ENCODE results near the gene ATP10A.

Gene ATP10A

DNA sequence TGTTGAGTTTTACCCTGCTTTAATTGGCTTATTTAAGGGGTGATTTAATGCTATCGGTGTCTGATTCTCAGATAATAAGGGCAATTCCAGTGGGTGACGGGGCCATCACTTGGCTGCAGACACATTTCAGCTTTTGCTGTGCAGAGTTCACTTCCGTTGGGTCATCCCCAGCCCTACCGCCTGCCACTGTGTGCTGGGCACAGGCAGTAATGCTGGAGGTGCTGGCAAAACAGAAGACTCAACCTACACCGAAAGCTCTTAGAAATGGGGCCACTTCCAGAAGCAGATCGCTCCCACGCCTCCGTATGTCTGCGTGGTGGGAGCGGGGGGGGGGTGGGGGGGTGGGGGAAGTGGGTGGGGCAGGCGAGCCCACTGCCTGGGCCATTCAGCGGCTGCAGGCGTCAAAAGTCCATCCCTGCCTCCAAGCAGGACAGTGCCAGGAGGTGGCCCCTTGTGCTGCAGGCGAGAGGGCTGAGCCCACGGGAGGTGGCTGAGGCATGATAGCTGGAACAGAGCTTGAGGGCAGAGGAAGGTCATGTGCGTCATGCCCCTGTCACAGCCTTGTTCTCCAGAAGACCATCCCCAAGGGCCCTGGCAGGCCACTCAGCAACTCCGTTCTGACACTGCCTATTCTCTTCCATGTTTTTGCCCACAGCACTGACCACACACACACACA is 128.3 kb downstream of the ATP10A start:
- DNase-seq = no peak

GRCh38 chr15:25733856-25734679 is 129.1 kb downstream of the ATP10A start:
- DNase-seq = no peak

GRCh38 chr15:25733036-25733855 is 129.9 kb downstream of the ATP10A start:
- no peak for DNase-seq

- no peak for DNase-seq
Measured at GRCh38 chr15:25732191-25732590, 130.9 kb downstream of the ATP10A start.

DNA sequence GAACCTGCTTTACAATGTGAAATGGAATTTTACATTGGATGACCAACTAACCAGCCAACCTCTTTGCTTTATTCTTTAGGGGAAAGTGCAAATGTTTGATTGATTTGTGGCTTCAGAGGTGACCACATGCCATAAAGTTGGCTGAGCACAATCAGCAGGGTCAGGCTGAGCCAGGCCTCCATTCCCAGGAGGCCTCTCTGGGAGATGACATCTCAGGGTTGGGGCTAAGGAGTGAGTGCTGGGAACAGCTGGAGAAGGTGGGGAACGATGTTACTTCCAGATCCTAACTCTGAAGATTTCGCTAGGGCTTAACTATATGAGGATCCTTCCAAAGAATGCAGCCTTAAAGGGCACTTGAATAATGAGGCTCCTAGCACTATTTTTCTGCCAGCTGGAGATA is 131.7 kb downstream of the ATP10A start:
- no peak for DNase-seq

- DNase-seq = no peak
Measured at GRCh38 chr15:25730918-25731317, 132.2 kb downstream of the ATP10A start.

GRCh38 chr15:25728816-25729215 is 134.3 kb downstream of the ATP10A start:
- DNase-seq = no peak

DNA sequence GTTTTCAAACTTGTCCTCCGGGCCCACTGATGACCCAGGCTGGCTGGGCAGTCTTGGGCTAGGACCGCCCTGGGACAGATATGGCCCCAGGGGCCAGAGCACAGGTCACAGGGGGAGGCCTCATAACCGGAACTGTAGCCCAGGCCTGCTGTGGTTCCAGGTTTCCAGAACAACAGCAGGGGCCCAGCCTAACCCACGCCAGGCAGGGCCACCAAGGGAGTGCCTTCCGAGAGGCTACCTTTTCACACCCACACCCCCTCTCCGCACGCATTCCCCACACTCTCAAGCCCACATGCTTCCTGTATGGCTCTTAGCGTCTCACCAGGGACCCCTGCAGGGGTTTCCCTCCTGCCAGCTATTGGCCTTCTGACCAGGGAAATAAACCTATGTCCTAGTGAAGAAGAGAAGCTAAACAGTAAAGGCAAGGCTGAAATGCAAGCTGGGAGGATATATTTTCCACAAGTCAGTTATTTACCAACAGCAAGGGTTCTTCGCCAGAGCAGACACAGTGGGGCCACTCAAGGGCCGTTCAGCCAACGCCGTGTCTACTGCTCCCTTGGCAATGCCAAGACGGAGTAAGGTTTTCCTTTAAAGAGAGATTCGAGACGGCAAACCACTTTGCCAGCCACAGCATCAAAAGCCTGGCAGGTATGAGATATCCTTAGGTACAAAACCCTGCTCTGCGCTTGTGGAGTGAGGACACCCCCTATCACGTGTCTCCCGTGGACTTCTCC is 135.1 kb downstream of the ATP10A start:
- DNase-seq = no peak

DNA sequence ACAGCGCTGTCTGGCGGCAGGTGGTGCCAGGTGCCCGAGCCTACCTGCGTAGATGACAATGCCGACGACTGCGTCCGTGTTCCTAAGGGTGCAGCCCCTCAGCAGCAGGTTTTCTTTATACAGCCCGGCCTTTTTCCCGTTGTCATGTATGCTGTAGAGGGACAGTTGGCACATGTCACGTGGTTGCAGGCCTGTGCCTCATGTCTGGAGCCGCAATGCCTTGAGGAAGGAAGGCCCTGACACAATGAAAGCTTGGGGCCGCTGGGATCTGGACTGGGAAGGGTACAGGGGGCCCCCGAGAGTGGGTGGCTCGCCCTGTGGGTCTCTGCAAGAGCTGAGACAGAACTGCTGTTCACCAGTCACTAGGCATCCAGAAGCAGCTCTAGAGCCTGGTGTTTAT is 136.0 kb downstream of the ATP10A start:
- no peak for DNase-seq

DNA sequence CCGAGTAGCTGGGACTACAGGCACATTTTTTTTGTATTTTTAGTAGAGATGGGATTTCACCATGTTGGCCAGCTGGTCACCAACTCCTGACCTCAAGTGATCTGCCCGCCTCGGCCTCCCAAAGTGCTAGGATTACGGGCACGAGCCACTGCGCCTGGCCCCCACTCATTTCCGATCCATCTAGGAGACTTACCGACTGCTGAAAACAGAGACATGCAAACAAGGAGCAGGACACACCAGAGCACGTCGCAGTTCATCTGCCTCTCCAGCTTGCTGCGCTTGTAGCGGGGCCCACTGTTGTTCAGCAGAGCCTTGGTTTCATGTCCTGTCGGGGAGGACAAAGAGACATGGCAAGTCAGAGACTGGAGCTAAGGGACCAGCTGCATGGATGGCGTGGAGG is 137.4 kb downstream of the ATP10A start:
- no peak for DNase-seq

- no peak for DNase-seq
Measured at GRCh38 chr15:25724899-25725298, 138.2 kb downstream of the ATP10A start.

GRCh38 chr15:25721605-25721955 is 141.5 kb downstream of the ATP10A start:
- no peak for DNase-seq

DNA sequence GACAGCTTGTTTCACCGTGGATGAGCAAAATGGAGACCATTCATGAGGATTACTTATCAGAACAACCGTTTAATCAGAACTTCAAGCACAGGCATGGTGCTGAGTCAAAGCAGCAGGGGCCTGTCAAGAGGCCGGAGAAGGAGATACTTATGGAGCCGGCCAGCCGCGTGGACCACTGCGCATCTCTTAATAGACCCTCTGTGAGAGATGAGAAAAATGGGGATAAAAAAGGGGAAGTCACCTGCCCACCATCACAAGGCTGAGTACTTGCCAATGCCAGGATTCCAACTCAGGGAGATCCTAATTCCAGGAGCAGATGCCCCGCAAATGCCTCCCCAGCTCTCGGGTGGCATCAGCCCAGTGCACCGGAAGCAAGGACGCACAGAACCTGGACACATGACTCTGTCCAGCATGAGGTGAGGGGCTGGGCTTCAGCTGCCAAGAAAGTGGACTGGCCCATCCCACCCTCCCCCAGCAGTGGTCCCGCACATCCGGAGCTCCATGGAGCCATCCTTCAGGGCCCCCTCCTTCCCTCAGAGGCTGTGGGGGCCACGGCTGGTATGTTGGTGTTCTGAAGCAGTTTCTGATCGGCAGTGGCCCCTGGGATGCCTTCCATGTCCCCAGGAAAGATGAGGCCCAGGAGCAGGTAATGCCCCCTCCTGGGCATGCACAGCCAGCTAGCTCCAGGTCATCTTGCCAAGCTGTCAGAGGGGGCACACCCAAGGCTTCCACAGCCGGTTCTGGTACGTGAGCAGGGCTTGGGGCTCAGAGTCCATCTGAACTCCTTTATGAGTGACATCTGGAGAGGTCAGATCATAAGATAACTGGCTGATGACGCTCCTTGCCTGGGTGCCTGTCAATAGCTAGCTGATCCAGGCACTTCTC is 143.8 kb downstream of the ATP10A start:
- no peak for DNase-seq

DNA sequence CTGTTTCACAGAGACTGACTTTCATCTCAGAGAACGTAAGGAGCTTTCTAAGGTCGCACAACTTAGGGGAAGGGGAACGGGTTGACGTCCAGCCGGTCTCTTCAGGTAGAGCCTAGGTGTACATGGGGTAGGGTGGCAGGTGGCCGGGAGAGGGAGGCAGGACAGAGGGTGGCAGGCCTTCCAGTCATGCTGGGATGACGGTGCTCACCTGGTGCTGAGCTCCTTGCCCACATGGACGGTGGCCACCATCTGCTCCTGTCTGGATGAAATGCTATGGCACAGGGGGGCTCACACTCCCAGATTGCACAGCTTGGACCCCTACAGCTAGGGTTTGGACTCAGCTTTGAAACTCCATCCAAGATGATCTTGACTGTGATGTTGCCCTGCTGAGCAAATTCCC is 144.5 kb downstream of the ATP10A start:
- no peak for DNase-seq

GRCh38 chr15:25718169-25718536 is 145.0 kb downstream of the ATP10A start:
- no peak for DNase-seq

DNA sequence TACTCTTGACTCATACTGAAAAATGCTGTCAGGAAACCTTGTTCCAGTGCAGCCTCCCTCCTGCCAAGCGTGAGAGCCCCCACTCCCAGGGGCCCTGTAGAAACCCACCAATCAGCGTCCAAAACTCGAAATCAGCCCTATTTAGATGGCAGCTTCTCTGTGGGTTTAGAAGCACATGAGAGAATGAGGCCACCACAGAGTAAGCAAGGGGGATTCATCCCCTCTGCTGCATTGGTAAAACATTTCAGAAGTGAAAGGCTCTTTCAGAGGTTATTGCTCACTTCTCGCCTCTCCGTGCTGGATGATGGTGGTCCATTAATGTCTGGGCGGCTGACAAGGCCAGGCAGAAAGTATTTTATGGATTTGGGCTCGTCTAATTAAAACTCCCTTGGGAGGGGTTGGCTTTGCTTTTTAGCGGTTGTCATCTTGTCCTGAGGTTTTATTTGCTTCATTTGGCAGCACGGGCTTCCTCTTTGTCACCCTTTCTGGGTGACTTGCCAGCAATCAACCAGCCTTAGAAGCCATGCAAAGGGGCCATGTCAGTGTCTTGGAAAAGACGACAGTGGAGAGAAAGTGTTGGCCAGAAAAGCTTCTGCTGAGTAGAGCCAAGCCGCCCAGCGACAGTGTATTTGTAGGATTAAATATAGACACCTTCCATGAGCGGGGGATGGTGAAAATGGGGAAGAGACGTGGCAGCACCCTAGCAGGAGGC is 145.5 kb downstream of the ATP10A start:
- DNase-seq = no peak

DNA sequence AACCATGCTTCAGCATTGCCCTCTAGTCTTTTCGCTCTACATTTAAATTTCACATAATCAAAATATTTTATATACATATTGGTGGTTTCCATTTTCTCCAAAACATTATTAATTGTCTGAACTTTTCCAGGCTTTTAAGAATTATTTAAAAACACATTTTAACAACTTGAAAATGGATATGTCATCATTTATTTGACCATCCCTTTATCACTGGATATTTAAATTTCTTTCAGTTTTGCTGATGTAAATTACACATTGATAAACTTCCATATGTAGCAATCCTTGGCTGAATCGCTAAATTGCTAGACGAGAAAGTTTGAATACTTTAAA is 146.0 kb downstream of the ATP10A start:
- DNase-seq = no peak

DNA sequence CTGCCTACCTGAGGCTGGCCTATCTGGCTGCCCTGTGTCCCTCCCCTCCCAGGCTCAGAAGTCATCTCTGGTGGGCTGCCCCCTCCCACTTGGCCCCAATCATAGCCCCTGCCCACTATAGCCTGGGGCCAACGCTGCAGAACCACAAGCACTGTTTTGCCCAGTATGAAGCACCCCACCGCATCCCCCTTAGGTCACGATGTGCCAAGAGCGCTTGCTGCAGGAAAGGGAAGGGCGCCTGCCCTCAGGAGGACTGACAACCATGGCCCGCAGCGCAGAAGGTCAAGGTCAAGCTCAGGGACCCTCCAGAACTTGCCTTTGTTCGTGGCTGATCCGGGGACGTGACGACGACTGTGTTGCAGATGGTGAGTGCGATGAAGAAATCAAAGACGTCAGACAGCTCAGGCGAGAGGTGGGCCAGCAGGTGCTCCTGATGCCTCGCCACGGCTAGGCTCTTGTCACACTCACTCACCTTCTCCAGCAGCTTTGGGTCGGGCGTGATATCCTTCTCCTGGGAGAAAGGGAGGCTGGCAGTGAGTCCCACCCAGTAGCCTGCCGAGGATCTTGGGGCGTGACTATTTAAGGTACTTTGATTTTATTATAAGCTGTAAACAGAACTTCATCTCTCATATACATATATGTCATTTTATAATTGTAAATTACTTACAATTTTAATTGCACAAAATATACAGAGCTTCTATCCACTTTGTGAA is 146.6 kb downstream of the ATP10A start:
- DNase-seq = no peak

DNA sequence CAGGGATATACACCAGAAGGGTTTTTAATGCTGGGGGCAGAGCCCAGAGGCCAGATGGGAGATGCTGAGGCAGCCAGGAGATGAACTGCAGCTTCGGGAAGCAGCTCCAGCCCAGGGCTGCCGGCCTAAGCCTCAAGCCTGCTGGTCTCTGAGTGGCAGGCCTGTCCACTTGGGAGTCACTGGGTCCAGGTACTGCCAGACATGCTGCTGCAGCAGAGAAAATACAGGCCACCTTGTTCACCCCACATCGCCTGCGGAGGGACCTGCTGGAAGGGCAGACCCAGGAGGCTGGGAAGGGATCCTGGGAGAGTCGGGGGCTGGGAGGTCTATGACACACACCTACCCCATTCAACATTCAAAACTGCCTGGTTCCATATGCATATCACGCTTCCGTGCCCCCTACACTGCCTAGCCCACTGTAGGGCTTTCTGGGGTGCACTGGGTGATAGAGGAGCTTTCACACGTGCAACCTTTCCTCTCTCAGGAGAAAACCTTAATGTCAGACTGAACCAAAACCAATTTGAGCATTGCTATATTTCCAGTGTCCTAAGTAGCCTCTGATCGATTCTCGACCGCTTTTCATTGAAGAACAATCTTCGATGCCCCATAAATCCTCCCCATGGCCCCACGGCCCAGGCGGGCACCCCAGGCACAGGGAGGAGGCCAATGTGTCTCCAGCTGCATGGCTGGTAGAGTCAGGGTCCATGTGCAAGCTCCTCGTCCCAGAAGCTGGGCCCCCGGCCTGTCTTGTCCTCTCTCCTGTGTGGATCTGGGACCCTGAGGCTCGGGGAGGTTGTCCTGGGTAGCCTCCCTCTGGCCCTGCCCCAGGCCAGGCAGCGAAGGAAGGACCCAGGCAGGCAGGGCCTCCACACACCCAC is 147.4 kb downstream of the ATP10A start:
- DNase-seq = no peak

DNA sequence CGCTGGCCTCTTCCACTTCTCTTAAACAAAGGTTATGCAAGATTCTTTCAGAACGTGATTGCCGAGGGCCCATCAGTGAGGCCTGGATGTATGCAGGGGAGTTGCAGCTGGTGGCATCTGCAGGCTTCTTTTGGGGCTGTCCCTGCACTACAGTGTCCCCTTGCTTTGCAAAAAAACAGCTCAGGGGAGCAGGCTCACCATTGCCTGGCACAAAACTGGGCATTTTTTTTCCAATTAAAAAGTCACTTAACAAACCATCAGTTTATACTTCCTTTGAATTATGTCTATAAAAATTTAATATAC is 148.6 kb downstream of the ATP10A start:
- DNase-seq = no peak
